ENCODE measurements around the gene CHID1. TPM values are rescaled to one million over a fixed set of nuclear protein-coding genes. Genes with fewer than 3 reads are reported as not detected.
A peak's percentile ranks its signal among the peaks of the same experiment; 100 is the strongest.

Gene CHID1
- total and polyA plus RNA-seq, 9 of the 15 experiments (the other 6 are each of a cell fraction or from before 2014, with no cell fraction given): 15.1 to 108 (median 39.8) TPM

- no TSS peak for BruUV-seq (replicated peaks)
- no peaks in the 10 kb centered on the region for H3K9me3 ChIP-seq (replicated peaks; ENCODE audit: control insufficient read depth, insufficient read depth, low read depth, low read length)
- CTCF ChIA-PET (ENCODE audit: low intra/inter-chr PET ratio): no interaction called here
- POLR2A ChIA-PET: interaction anchor here (0.6 to 2.3 kb wide), 9 partner anchors 8 to 197 kb away, joined by 3 to 11 read pairs (median 4); partner anchors contain the start of gene PNPLA2
- ATAC-seq: no peak
- no peak overlapping the region for H3K4me3 ChIP-seq
- no peaks in the 10 kb centered on the region for H3K27me3 ChIP-seq (ENCODE audit: control insufficient read depth in 2 of 2, insufficient read depth in 2 of 2, low read length in 2 of 2)
- no peak for FAIRE-seq
- TF ChIP-seq PRPF4 (IDR thresholded peaks at IDR 0.05; ENCODE audit: insufficient read depth, low read depth, low read length, poor library complexity, severe bottlenecking) (no peak), ZNF589 (CRISPR knock-in tag; IDR thresholded peaks at IDR 0.05; ENCODE audit: low read depth) (no peak), HMG20B (CRISPR knock-in tag; IDR thresholded peaks at IDR 0.05) (no peak), ZNF740 (CRISPR knock-in tag; IDR thresholded peaks at IDR 0.05) (0 out of 2 replicates have a peak, but pooled peaks have one; percentile 20), ZNF740 (tag; IDR thresholded peaks at IDR 0.05) (no peak)
- DNase-seq (ENCODE audit: extremely low read depth in 1 of 4, low spot score in 3 of 4): no peak
- peaks cover 41% of the 10 kb centered on the region for H3K79me2 ChIP-seq (ENCODE audit: control insufficient read depth, insufficient read depth, low read length)
- WGBS (ENCODE audit: insufficient coverage, low coverage, missing lambda C conversion rate): 84% methylated on average over 17 of the region's 31 CpGs
- H3K27ac ChIP-seq (ENCODE audit: extremely low read depth, low read depth, low read length): no peak overlapping the region
- intact Hi-C loops (cut with micrococcal nuclease) (no loop called here), in situ Hi-C loops (cut with MboI) (no loop called here)
- no peak overlapping the region for H3K4me2 ChIP-seq (ENCODE audit: insufficient read depth, low read length)
- peaks cover 5% of the 10 kb centered on the region for H3K9me1 ChIP-seq (ENCODE audit: control insufficient read depth, insufficient read depth, low read length)
- no peak overlapping the region for H2AFZ ChIP-seq (ENCODE audit: low read depth, low read length)
- H3K4me1 ChIP-seq (replicated peaks in 1 of 2; ENCODE audit: control insufficient read depth in 2 of 2, insufficient read depth in 2 of 2, low read length in 2 of 2): peaks cover 24 to 91% of the 10 kb centered on the region in 2 experiments
- H3K36me3 ChIP-seq (ENCODE audit: control insufficient read depth, insufficient read depth, low read length): peaks cover 20% of the 10 kb centered on the region; the same call in 1 of the 3 replicates
- H4K20me1 ChIP-seq (replicated peaks; ENCODE audit: control insufficient read depth, insufficient read depth, low read length): peaks cover 7% of the 10 kb centered on the region
- peak overlapping the region in 1 of 2 experiments; percentile 96; a peak in 2 of 4 replicates for H3K9ac ChIP-seq (ENCODE audit: insufficient read depth in 1 of 2, low read depth in 2 of 2, low read length in 2 of 2)
Measured at GRCh38 chr11:831118-831864, 79.3 kb downstream of the CHID1 start.
